NT2/D1 (cell line): ENCODE results near the gene FN1.

Source experiments
- DNase-seq: peaks from one replicate; pipeline ENCODE4 v3.0.0-alpha.2; 2011; ENCODE audit warnings: low read depth, low spot score
- H3K27me3 ChIP-seq: 2 replicates; pipeline ENCODE4 v1.6.0; 2011; ENCODE audit warnings: mild to moderate bottlenecking; ENCODE audit not compliant: insufficient read length, insufficient read depth
- H3K36me3 ChIP-seq: 2 replicates; pipeline ENCODE4 v1.6.1; 2011; ENCODE audit warnings: mild to moderate bottlenecking, low read length, mixed read lengths; ENCODE audit not compliant: insufficient read depth, insufficient read length
- H3K4me1 ChIP-seq: 2 replicates; pipeline ENCODE4 v1.5.1; 2011; ENCODE audit not compliant: insufficient read depth, insufficient read length
- H3K4me3 ChIP-seq: 2 replicates; pipeline ENCODE4 v1.5.1; 2011; ENCODE audit warnings: low read depth; ENCODE audit not compliant: insufficient read length
- H3K9ac ChIP-seq: 2 replicates; pipeline ENCODE4 v1.6.0; 2011; ENCODE audit warnings: low read depth; ENCODE audit not compliant: insufficient read length
- H3K9me3 ChIP-seq: 2 replicates; pipeline ENCODE4 v1.5.1; 2011; ENCODE audit warnings: mild to moderate bottlenecking, low read length; ENCODE audit not compliant: insufficient read depth
- SUZ12 ChIP-seq: IDR thresholded peaks from 2 replicates; pipeline ENCODE4 v1.6.1; 2011; ENCODE audit not compliant: insufficient read length, insufficient read depth; ENCODE audit errors: extremely low read depth
- YY1 ChIP-seq: IDR thresholded peaks from 2 replicates; pipeline ENCODE4 v1.6.1; 2011; ENCODE audit not compliant: insufficient read length, insufficient read depth
- ZNF274 ChIP-seq: IDR thresholded peaks from 2 replicates; pipeline ENCODE4 v1.6.1; 2011; ENCODE audit warnings: mild to moderate bottlenecking, low read depth, low read length

FN1 gene

GRCh38 chr2:215338883-215339679 is 96.8 kb downstream of the FN1 start:
- Histone ChIP-seq H3K27me3 (no peaks in the 10 kb centered on the region), H3K4me3 (no peak overlapping the region), H3K36me3 (peaks cover 93% of the 10 kb centered on the region), H3K4me1 (no peaks in the 10 kb centered on the region), H3K9ac (no peak overlapping the region), H3K9me3 (no peaks in the 10 kb centered on the region)
- TF ChIP-seq ZNF274 (no peak), YY1 (no peak), SUZ12 (no peak)
- DNase-seq, result no peak

- Histone ChIP-seq H3K9me3 (no peaks in the 10 kb centered on the region), H3K27me3 (no peaks in the 10 kb centered on the region), H3K4me3 (no peak overlapping the region), H3K36me3 (peaks cover 91% of the 10 kb centered on the region), H3K4me1 (peaks cover 5% of the 10 kb centered on the region), H3K9ac (no peak overlapping the region)
- TF ChIP-seq SUZ12 (no peak), YY1 (no peak), ZNF274 (no peak)
- no peak for DNase-seq
These were observed 102.8 kb downstream of the FN1 start for GRCh38 chr2:215332872-215333595.

GRCh38 chr2:215328066-215328465 is 107.8 kb downstream of the FN1 start:
- Histone ChIP-seq H3K9me3 (no peaks in the 10 kb centered on the region), H3K4me3 (no peak overlapping the region), H3K4me1 (peaks cover 8% of the 10 kb centered on the region), H3K36me3 (peaks cover 91% of the 10 kb centered on the region), H3K27me3 (no peaks in the 10 kb centered on the region), H3K9ac (peak overlapping the region; percentile 16)
- peak; percentile 11 for DNase-seq
- no peak for TF ChIP-seq YY1
- TF ChIP-seq ZNF274, result no peak
- no peak for TF ChIP-seq SUZ12

GRCh38 chr2:215324811-215325210 is 111.1 kb downstream of the FN1 start:
- H3K4me3 ChIP-seq, result no peak overlapping the region
- DNase-seq, result no peak
- TF ChIP-seq ZNF274 (no peak), YY1 (no peak), SUZ12 (no peak)
- H3K4me1 ChIP-seq, result peaks cover 8% of the 10 kb centered on the region
- no peak overlapping the region for H3K9ac ChIP-seq
- no peaks in the 10 kb centered on the region for H3K27me3 ChIP-seq
- H3K36me3 ChIP-seq, result peaks cover 91% of the 10 kb centered on the region
- no peaks in the 10 kb centered on the region for H3K9me3 ChIP-seq

- peaks cover 96% of the 10 kb centered on the region for H3K36me3 ChIP-seq
- no peaks in the 10 kb centered on the region for H3K4me1 ChIP-seq
- no peak overlapping the region for H3K4me3 ChIP-seq
- no peak overlapping the region for H3K9ac ChIP-seq
- H3K27me3 ChIP-seq, result no peaks in the 10 kb centered on the region
- DNase-seq, result no peak
- no peaks in the 10 kb centered on the region for H3K9me3 ChIP-seq
- TF ChIP-seq ZNF274 (no peak), SUZ12 (no peak), YY1 (no peak)
These were observed 115.2 kb downstream of the FN1 start for GRCh38 chr2:215320679-215321078.

- DNase-seq, result no peak
- Histone ChIP-seq H3K36me3 (peaks cover 96% of the 10 kb centered on the region), H3K9ac (no peak overlapping the region), H3K4me3 (no peak overlapping the region), H3K9me3 (no peaks in the 10 kb centered on the region), H3K27me3 (no peaks in the 10 kb centered on the region), H3K4me1 (no peaks in the 10 kb centered on the region)
- TF ChIP-seq SUZ12, result no peak
- TF ChIP-seq YY1, result no peak
- TF ChIP-seq ZNF274, result no peak
These were observed 115.8 kb downstream of the FN1 start for GRCh38 chr2:215320102-215320501.

- no peak for DNase-seq
- no peak overlapping the region for H3K9ac ChIP-seq
- H3K4me3 ChIP-seq, result no peak overlapping the region
- H3K27me3 ChIP-seq, result no peaks in the 10 kb centered on the region
- no peaks in the 10 kb centered on the region for H3K9me3 ChIP-seq
- H3K36me3 ChIP-seq, result peaks cover 96% of the 10 kb centered on the region
- TF ChIP-seq YY1, result no peak
- no peak for TF ChIP-seq ZNF274
- TF ChIP-seq SUZ12, result no peak
- H3K4me1 ChIP-seq, result no peaks in the 10 kb centered on the region
These were observed 116.4 kb downstream of the FN1 start for GRCh38 chr2:215319500-215319899.
